22Rv1 (cell line): ENCODE results near the gene SPINT2.

Experiments used
- ZFX ChIP-seq: fragments of 450-650 bp; IDR thresholded peaks from 2 replicates; pipeline ENCODE4 v1.6.1; 2017; ENCODE audit warnings: antibody characterized with exemption, borderline replicate concordance
- TF ChIP-seq, protein P1 (sequence below): fragments of 450-650 bp; IDR thresholded peaks from 2 replicates; pipeline ENCODE4 v1.5.1; 2017; ENCODE audit warnings: mild to moderate bottlenecking

DNA sequence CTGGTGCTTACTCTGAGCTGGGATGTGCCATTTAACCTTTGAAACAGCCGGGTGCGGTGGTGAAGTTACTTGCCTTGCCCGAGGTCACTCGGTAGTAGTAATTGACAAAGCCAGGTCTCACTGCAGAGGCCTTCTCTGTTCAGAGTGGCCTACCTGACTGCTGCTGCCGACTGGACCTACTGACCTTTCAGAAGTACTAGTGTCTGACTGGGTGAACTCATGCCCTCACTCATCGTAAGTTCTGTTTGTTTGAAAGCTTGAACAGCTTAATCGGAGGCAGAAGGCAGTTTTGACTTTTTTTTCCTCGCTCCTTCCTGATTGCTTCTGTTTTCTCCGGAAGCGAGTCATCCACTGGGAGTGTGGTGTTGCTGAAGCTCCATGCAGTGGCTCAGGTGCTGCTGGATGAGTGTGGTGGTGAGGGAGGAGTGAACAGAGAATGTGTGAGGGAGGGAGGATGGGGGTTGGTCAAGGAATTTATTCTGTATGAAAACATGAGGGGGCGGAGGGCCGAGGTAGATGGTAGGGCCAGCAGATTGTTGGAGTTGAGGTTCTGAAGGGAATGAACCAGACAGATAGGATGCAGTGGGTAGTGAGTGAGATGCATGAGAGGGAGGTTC, 2.7 kb downstream of the SPINT2 start:
- TF ChIP-seq, protein P1, sequence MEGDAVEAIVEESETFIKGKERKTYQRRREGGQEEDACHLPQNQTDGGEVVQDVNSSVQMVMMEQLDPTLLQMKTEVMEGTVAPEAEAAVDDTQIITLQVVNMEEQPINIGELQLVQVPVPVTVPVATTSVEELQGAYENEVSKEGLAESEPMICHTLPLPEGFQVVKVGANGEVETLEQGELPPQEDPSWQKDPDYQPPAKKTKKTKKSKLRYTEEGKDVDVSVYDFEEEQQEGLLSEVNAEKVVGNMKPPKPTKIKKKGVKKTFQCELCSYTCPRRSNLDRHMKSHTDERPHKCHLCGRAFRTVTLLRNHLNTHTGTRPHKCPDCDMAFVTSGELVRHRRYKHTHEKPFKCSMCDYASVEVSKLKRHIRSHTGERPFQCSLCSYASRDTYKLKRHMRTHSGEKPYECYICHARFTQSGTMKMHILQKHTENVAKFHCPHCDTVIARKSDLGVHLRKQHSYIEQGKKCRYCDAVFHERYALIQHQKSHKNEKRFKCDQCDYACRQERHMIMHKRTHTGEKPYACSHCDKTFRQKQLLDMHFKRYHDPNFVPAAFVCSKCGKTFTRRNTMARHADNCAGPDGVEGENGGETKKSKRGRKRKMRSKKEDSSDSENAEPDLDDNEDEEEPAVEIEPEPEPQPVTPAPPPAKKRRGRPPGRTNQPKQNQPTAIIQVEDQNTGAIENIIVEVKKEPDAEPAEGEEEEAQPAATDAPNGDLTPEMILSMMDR = no peak
- no peak for TF ChIP-seq ZFX
